HEK293T (cell line): ENCODE data around the gene OCEL1.

Experiments used
- ARNT ChIP-seq: fragments of 450-650 bp; IDR thresholded peaks from 2 replicates; pipeline ENCODE4 v1.6.1; 2017; ENCODE audit warnings: mild to moderate bottlenecking
- BHLHE40 ChIP-seq: fragments of 450-650 bp; IDR thresholded peaks from 2 replicates; pipeline ENCODE4 v1.6.1; 2016; ENCODE audit warnings: mild to moderate bottlenecking, moderate library complexity, borderline replicate concordance
- ELF4 ChIP-seq: fragments of 450-650 bp; IDR thresholded peaks from 2 replicates; pipeline ENCODE4 v1.6.1; 2017; ENCODE audit warnings: antibody characterized with exemption

- no peak for TF ChIP-seq BHLHE40
- TF ChIP-seq ARNT = no peak
- TF ChIP-seq ELF4 = no peak
Measured at GRCh38 chr19:17244618-17245534, 18.9 kb downstream of the OCEL1 start.
